Osteoblast (primary cell): ENCODE measurements around the gene YIPF5. TPM values are rescaled to one million over a fixed set of nuclear protein-coding genes. Genes with fewer than 3 reads are reported as not detected.
A peak's percentile ranks its signal among the peaks of the same experiment; 100 is the strongest.

Experiments used
- DNase-seq: peaks from one replicate; pipeline ENCODE4 v3.0.0; 2011; ENCODE audit warnings: low spot score, mixed read lengths; ENCODE audit not compliant: insufficient read length; ENCODE audit errors: missing footprints
- H2AFZ ChIP-seq: 2 replicates; pipeline ENCODE4 v1.6.0; 2011; ENCODE audit warnings: mild to moderate bottlenecking, low read length
- H3K27ac ChIP-seq: 2 replicates; pipeline ENCODE4 v1.5.1; 2011; ENCODE audit warnings: mild to moderate bottlenecking, low read depth, low read length, moderate library complexity
- H3K27me3 ChIP-seq: 2 replicates; pipeline ENCODE4 v1.6.0; 2012; ENCODE audit warnings: mild to moderate bottlenecking, control low read depth, inconsistent platforms, low read length, moderate library complexity; ENCODE audit not compliant: insufficient read depth
- H3K36me3 ChIP-seq: 2 replicates; pipeline ENCODE4 v1.5.1; 2011; ENCODE audit warnings: mild to moderate bottlenecking, low read length, control low read depth, moderate library complexity; ENCODE audit not compliant: insufficient read depth
- H3K4me1 ChIP-seq: 2 replicates; pipeline ENCODE4 v1.5.1; 2011; ENCODE audit warnings: mild to moderate bottlenecking, low read length, control low read depth, moderate library complexity; ENCODE audit not compliant: insufficient read depth
- H3K4me2 ChIP-seq: 2 replicates; pipeline ENCODE4 v1.6.0; 2011; ENCODE audit warnings: mild to moderate bottlenecking, low read length; ENCODE audit not compliant: insufficient read depth
- H3K4me3 ChIP-seq: fragments of 200-600 bp; sonication (generic); 3 replicates; pipeline ENCODE4 v1.5.1; 2012; ENCODE audit warnings: mild to moderate bottlenecking, low read length, inconsistent platforms; ENCODE audit not compliant: insufficient read depth
- H3K79me2 ChIP-seq: 2 replicates; pipeline ENCODE4 v1.6.0; 2012; ENCODE audit warnings: mild to moderate bottlenecking, low read length, control low read depth, inconsistent platforms; ENCODE audit not compliant: insufficient read depth
- H3K9me3 ChIP-seq: 2 replicates; pipeline ENCODE4 v1.5.1; 2011; ENCODE audit warnings: low read depth, low read length, control low read depth
- H4K20me1 ChIP-seq: 2 replicates; pipeline ENCODE4 v1.6.0; 2012; ENCODE audit warnings: mild to moderate bottlenecking, low read length, control low read depth; ENCODE audit not compliant: insufficient read depth
- CTCF ChIP-seq: IDR thresholded peaks from 2 replicates; pipeline ENCODE4 v1.5.1; 2011; ENCODE audit warnings: mild to moderate bottlenecking, low read depth, low read length, moderate library complexity; ENCODE audit errors: extremely low read depth
- total RNA-seq: library from RNA; depleted of rRNA; stranded (reverse); fragments of >200 nt; gene quantifications from 2 replicates; pipeline ENCODE4 v1.2.3, GENCODE V29; 2012

YIPF5 gene
- total RNA-seq, 1 donor = 99.5 TPM

- TF ChIP-seq CTCF = no peak
- Histone ChIP-seq H3K36me3 (peaks cover 46% of the 10 kb centered on the region), H3K4me3 (no peak overlapping the region), H3K27ac (no peak overlapping the region), H3K9me3 (no peaks in the 10 kb centered on the region), H3K4me1 (no peaks in the 10 kb centered on the region), H3K4me2 (no peak overlapping the region), H4K20me1 (peaks cover 5% of the 10 kb centered on the region), H2AFZ (no peak overlapping the region), H3K27me3 (no peaks in the 10 kb centered on the region), H3K79me2 (peaks cover 8% of the 10 kb centered on the region)
- DNase-seq = no peak
Measured at GRCh38 chr5:144156767-144157171, 13.7 kb downstream of the YIPF5 start.

GRCh38 chr5:144151026-144151425 is 19.4 kb downstream of the YIPF5 start:
- TF ChIP-seq CTCF = no peak
- Histone ChIP-seq H3K36me3 (peaks cover 4% of the 10 kb centered on the region), H3K27me3 (no peaks in the 10 kb centered on the region), H3K4me1 (no peaks in the 10 kb centered on the region), H3K4me2 (no peak overlapping the region), H2AFZ (no peak overlapping the region), H3K4me3 (no peak overlapping the region), H3K9me3 (no peaks in the 10 kb centered on the region), H3K27ac (no peak overlapping the region), H4K20me1 (no peaks in the 10 kb centered on the region), H3K79me2 (no peaks in the 10 kb centered on the region)
- DNase-seq = no peak

GRCh38 chr5:144144956-144145751 is 25.3 kb downstream of the YIPF5 start:
- no peak overlapping the region for H3K4me2 ChIP-seq
- no peak overlapping the region for H3K27ac ChIP-seq
- H3K79me2 ChIP-seq = no peaks in the 10 kb centered on the region
- no peaks in the 10 kb centered on the region for H4K20me1 ChIP-seq
- no peak overlapping the region for H3K4me3 ChIP-seq
- no peaks in the 10 kb centered on the region for H3K27me3 ChIP-seq
- no peaks in the 10 kb centered on the region for H3K9me3 ChIP-seq
- peaks cover 5% of the 10 kb centered on the region for H3K4me1 ChIP-seq
- no peak overlapping the region for H2AFZ ChIP-seq
- no peaks in the 10 kb centered on the region for H3K36me3 ChIP-seq
- DNase-seq = no peak
- TF ChIP-seq CTCF = no peak

GRCh38 chr5:144143625-144144024 is 26.8 kb downstream of the YIPF5 start:
- Histone ChIP-seq H3K79me2 (no peaks in the 10 kb centered on the region), H3K4me2 (no peak overlapping the region), H3K27ac (no peak overlapping the region), H3K4me1 (peaks cover 18% of the 10 kb centered on the region), H3K9me3 (no peaks in the 10 kb centered on the region), H3K4me3 (no peak overlapping the region), H3K27me3 (no peaks in the 10 kb centered on the region), H4K20me1 (no peaks in the 10 kb centered on the region), H2AFZ (peak overlapping the region; percentile 27), H3K36me3 (no peaks in the 10 kb centered on the region)
- no peak for DNase-seq
- TF ChIP-seq CTCF = no peak
